Measurements from ENCODE around the gene LMX1A.

LMX1A gene
- 0 to 0.06 (median 0) reads per million in 9 experiments for total RNA-seq

GRCh38 chr1:165355977-165356811 lies at the start of gene LMX1A:
Gene LMX1A, minus strand, starts transcription at chr1:165356715. Its CDS starts 1,156 bp downstream, at chr1:165355559.
- Mint-ChIP-seq H3K4me1 (ENCODE audit: low read depth in 2 of 2) (peaks cover 9 to 17% of the 10 kb centered on the region in 2 donors), H3K27ac (no peak within 1 kb of the TSS)

GRCh38 chr1:165403835-165404482 lies 47.4 kb upstream of the LMX1A start:
- Mint-ChIP-seq H3K4me3 (no peak overlapping the region), H3K4me1 (ENCODE audit: low read depth in 2 of 2) (no peaks in the 10 kb centered on the region)
- ATAC-seq (replicated peaks): peak; percentile 66

More at GRCh38 chr1:165355977-165356811, at the start of gene LMX1A:
- Mint-ChIP-seq H3K36me3 (ENCODE audit: insufficient read depth) (no peaks in the 10 kb centered on the region), H3K4me3 (no peak within 1 kb of the TSS), H3K27me3 (peaks cover 79 to 96% of the 10 kb centered on the region in 2 donors), H3K9me3 (no peaks in the 10 kb centered on the region)
- DNase-seq (no peak), ATAC-seq (replicated peaks) (no peak)

GRCh38 chr1:165402517-165403111 lies 46.1 kb upstream of the LMX1A start:
- Mint-ChIP-seq H3K27me3 (peaks cover 16 to 19% of the 10 kb centered on the region in 2 donors), H3K36me3 (ENCODE audit: insufficient read depth) (no peaks in the 10 kb centered on the region), H3K27ac (no peak overlapping the region), H3K4me1 (ENCODE audit: low read depth in 2 of 2) (peaks cover 0 to under 1% of the 10 kb centered on the region in 2 donors), H3K4me3 (no peak overlapping the region), H3K9me3 (no peaks in the 10 kb centered on the region)
- DNase-seq (no peak), ATAC-seq (replicated peaks) (no peak)

More at GRCh38 chr1:165403835-165404482, 47.4 kb upstream of the LMX1A start:
- Mint-ChIP-seq H3K9me3 (no peaks in the 10 kb centered on the region), H3K27ac (no peak overlapping the region), H3K36me3 (ENCODE audit: insufficient read depth) (no peaks in the 10 kb centered on the region), H3K27me3 (peaks cover 29 to 33% of the 10 kb centered on the region in 2 donors)
- DNase-seq: peak in 1 of 3 experiments; percentile 13

- Mint-ChIP-seq H3K27ac (no peak overlapping the region), H3K27me3 (peaks cover 25 to 50% of the 10 kb centered on the region in 2 donors), H3K9me3 (no peaks in the 10 kb centered on the region), H3K36me3 (ENCODE audit: insufficient read depth) (peaks cover 8% of the 10 kb centered on the region), H3K4me3 (no peak overlapping the region), H3K4me1 (ENCODE audit: low read depth in 2 of 2) (peaks cover 6 to 15% of the 10 kb centered on the region in 2 donors)
- DNase-seq (no peak), ATAC-seq (replicated peaks) (no peak)
These were observed 41.4 kb upstream of the LMX1A start for GRCh38 chr1:165397944-165398343.

GRCh38 chr1:165395901-165396300 lies 39.4 kb upstream of the LMX1A start:
- DNase-seq: no peak
- H3K27me3 Mint-ChIP-seq: peaks cover 36 to 62% of the 10 kb centered on the region in 2 donors
- no peak overlapping the region for H3K4me3 Mint-ChIP-seq
- peaks cover 11% of the 10 kb centered on the region for H3K36me3 Mint-ChIP-seq (ENCODE audit: insufficient read depth)
- H3K9me3 Mint-ChIP-seq: no peaks in the 10 kb centered on the region
- no peak overlapping the region for H3K27ac Mint-ChIP-seq
- H3K4me1 Mint-ChIP-seq (ENCODE audit: low read depth in 2 of 2): peaks cover 10 to 18% of the 10 kb centered on the region in 2 donors
- ATAC-seq (replicated peaks): no peak

GRCh38 chr1:165395478-165395877 lies 39.0 kb upstream of the LMX1A start:
- Mint-ChIP-seq H3K27ac (no peak overlapping the region), H3K4me3 (no peak overlapping the region), H3K36me3 (ENCODE audit: insufficient read depth) (peaks cover 11% of the 10 kb centered on the region), H3K27me3 (peaks cover 36 to 62% of the 10 kb centered on the region in 2 donors), H3K9me3 (no peaks in the 10 kb centered on the region), H3K4me1 (ENCODE audit: low read depth in 2 of 2) (peaks cover 10 to 18% of the 10 kb centered on the region in 2 donors)
- no peak for DNase-seq
- no peak for ATAC-seq (replicated peaks)

- Mint-ChIP-seq H3K27me3 (peaks cover 54 to 84% of the 10 kb centered on the region in 2 donors), H3K4me3 (peak overlapping the region; percentile 71 to 79), H3K4me1 (ENCODE audit: low read depth in 2 of 2) (peaks cover 10 to 18% of the 10 kb centered on the region in 2 donors), H3K9me3 (no peaks in the 10 kb centered on the region), H3K27ac (peak overlapping the region; percentile 42 to 95), H3K36me3 (ENCODE audit: insufficient read depth) (peaks cover 11% of the 10 kb centered on the region)
- DNase-seq (peak; percentile 87 to 88 (median 87)), ATAC-seq (replicated peaks) (peak; percentile 100)
These were observed 36.4 kb upstream of the LMX1A start for GRCh38 chr1:165392634-165393571.

GRCh38 chr1:165389609-165390008 lies 33.1 kb upstream of the LMX1A start:
- no peaks in the 10 kb centered on the region for H3K9me3 Mint-ChIP-seq
- peaks cover 75 to 84% of the 10 kb centered on the region in 2 donors for H3K27me3 Mint-ChIP-seq
- peaks cover 11% of the 10 kb centered on the region for H3K36me3 Mint-ChIP-seq (ENCODE audit: insufficient read depth)
- H3K27ac Mint-ChIP-seq: no peak overlapping the region
- no peak overlapping the region for H3K4me3 Mint-ChIP-seq
- ATAC-seq (replicated peaks): no peak
- H3K4me1 Mint-ChIP-seq (ENCODE audit: low read depth in 2 of 2): peaks cover 10% of the 10 kb centered on the region in 2 donors
- DNase-seq: no peak

- Mint-ChIP-seq H3K4me3 (no peak overlapping the region), H3K27me3 (peaks cover 74 to 87% of the 10 kb centered on the region in 2 donors), H3K9me3 (no peaks in the 10 kb centered on the region), H3K36me3 (ENCODE audit: insufficient read depth) (peaks cover 3% of the 10 kb centered on the region), H3K4me1 (ENCODE audit: low read depth in 2 of 2) (peaks cover 3 to 5% of the 10 kb centered on the region in 2 donors), H3K27ac (no peak overlapping the region)
- no peak for DNase-seq
- no peak for ATAC-seq (replicated peaks)
These were observed 31.4 kb upstream of the LMX1A start for GRCh38 chr1:165387961-165388360.

- Mint-ChIP-seq H3K4me1 (ENCODE audit: low read depth in 2 of 2) (peaks cover 0 to under 1% of the 10 kb centered on the region in 2 donors), H3K4me3 (no peak overlapping the region), H3K9me3 (no peaks in the 10 kb centered on the region), H3K27ac (no peak overlapping the region), H3K36me3 (ENCODE audit: insufficient read depth) (no peaks in the 10 kb centered on the region), H3K27me3 (peaks cover 74 to 87% of the 10 kb centered on the region in 2 donors)
- ATAC-seq (replicated peaks) (no peak), DNase-seq (no peak)
These were observed 31.0 kb upstream of the LMX1A start for GRCh38 chr1:165387505-165387904.

- H3K4me3 Mint-ChIP-seq: no peak overlapping the region
- peaks cover 68 to 70% of the 10 kb centered on the region in 2 donors for H3K27me3 Mint-ChIP-seq
- no peak overlapping the region for H3K27ac Mint-ChIP-seq
These were observed 27.3 kb upstream of the LMX1A start for GRCh38 chr1:165383599-165384405.

GRCh38 chr1:165383067-165383466 lies 26.6 kb upstream of the LMX1A start:
- no peaks in the 10 kb centered on the region for H3K4me1 Mint-ChIP-seq (ENCODE audit: low read depth in 2 of 2)
- H3K36me3 Mint-ChIP-seq (ENCODE audit: insufficient read depth): no peaks in the 10 kb centered on the region
- no peaks in the 10 kb centered on the region for H3K9me3 Mint-ChIP-seq
- no peak overlapping the region for H3K27ac Mint-ChIP-seq
- ATAC-seq (replicated peaks) (no peak), DNase-seq (no peak)
- H3K4me3 Mint-ChIP-seq: no peak overlapping the region
- peaks cover 61 to 62% of the 10 kb centered on the region in 2 donors for H3K27me3 Mint-ChIP-seq

More at GRCh38 chr1:165383599-165384405, 27.3 kb upstream of the LMX1A start:
- DNase-seq: no peak
- no peaks in the 10 kb centered on the region for H3K9me3 Mint-ChIP-seq
- no peaks in the 10 kb centered on the region for H3K4me1 Mint-ChIP-seq (ENCODE audit: low read depth in 2 of 2)
- H3K36me3 Mint-ChIP-seq (ENCODE audit: insufficient read depth): no peaks in the 10 kb centered on the region
- no peak for ATAC-seq (replicated peaks)

Measured in effector memory CD8-positive, alpha-beta T cell (primary cell).